ENCODE measurements around the gene VDR.
"Not testable (repeated sequence)": the region's sequence is repeated elsewhere in the genome, so short reads cannot be mapped to it uniquely, and the experiment has no call there.

Gene VDR

DNA sequence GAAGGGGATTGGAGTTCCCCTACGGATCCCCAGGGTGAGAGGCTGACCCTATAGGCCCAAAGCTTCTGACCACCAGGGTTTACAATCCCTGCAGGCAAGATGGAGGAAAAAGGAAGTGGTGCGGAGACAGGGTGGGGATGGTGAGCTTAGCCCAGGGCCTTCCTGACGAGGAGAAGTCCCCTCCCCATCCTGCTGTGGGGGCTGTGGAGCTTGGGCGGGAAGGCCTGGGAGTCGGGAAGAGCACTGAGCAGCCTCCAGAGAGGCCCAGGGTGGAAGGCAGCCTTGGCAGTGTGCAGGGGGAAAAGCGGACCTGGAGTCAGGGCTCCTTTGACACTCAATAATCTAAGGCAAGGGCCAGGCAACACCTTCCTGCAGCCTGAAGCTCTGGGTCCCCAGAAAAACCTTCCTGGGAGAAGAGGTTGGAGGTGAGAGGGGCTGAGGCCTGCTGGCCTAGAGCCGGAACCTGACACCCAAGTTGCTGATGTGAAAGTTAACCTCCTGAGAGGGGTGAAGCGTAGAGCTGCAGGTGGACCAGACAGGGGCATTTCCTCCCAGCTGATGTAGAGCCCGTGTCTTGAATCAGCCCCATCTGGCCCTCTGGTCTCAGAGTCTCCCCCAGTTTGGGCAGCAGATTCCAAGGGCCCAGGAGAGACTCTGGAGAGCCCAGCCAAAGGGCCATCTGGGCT lies 91.1 kb downstream of the VDR start:
- DNase-seq (ENCODE audit: low read depth in 2 of 2): no peak

DNA sequence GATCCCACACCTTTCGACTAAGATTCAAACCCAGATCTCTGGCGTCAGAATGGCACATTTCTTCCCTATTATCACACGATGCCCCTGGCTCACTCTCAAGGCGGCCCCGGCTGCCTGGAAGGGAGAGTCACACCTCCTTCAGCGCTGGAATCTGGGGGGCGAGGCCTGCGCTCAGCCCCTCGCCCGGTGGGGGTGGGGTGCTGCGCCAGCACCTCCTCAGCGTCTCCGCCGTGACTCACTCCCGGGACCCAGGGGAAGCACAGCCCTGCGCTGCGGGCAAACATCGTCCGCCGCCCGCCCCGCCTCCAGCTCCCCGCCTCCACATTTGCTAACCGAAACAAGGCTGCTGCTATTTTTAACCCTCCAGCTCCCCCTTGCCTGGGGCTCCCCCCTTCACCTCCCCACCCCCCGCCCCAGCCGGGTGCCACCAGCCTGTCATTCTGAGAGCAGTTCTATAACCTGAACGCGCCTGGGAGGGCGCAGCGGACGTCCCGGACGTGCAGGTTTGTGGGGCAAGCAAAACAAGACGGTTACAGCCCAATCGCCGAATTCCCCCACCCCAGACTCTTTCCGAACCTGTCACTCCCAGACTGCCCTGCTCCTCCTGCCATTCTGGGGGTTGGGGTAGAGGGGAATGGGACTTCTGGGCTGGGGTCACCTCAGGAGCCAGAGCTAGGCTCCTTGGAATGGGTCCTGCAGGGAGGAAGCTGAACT lies 91.8 kb downstream of the VDR start:
- DNase-seq (ENCODE audit: low read depth in 2 of 2): peak; percentile 89

DNA sequence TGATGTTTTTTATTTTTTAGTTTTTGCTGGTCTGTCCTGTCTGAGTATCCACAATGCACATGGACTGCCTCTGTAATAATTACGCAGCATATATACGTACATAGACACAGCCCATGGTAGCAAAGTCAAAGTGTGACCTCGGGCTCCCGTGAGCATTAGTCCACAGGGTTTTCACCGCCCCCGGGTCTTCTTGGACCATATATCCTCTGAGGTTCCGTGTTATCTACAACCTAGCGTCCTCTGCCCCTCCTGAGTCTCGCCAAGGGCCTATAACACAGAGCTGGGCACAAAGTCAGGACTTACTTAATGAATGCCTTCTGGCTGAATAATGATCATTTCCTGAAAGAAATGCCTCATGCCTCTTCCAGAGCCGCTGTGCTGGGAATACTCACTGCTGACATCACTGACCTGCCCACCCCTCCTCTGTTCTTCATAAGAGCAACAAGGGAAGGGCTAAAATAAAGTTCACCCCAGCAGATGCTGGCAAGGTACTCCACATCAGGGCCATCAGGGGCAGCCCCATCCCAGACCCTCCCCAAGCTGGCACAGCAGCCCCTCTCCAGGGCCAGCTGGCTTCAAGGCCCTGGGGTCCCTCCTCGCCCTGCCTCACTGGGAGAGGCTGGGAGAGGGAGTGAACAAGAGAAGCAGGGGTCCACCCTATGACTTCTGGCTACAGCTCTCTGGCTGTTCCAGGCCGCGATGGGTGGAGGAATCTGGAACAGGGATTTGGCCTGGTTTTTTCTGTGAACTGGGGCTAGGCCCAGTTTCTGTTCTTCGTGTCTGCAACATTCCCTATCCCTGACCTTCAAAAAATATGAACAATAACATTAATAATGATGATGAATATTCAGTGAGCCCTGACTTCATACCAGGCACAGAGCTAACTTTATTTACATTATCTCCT lies 93.0 kb downstream of the VDR start:
- DNase-seq (ENCODE audit: low read depth in 2 of 2): no peak

DNA sequence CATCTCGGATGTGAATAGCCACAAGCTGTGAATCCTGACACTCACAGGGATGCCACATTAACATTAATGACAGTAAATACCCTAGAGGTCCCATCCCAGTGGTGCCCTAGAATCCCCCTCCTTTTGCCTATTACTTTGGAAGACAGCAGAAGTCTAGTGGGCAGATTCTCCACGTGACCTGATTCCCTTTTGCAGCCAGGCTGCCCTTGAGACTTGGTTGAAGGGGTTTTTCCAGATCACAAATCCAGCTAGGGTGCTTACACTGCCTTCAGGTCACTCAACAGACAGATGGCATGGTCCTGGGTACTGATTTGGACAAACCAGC lies 93.8 kb downstream of the VDR start:
- DNase-seq (ENCODE audit: low read depth in 2 of 2): no peak

DNA sequence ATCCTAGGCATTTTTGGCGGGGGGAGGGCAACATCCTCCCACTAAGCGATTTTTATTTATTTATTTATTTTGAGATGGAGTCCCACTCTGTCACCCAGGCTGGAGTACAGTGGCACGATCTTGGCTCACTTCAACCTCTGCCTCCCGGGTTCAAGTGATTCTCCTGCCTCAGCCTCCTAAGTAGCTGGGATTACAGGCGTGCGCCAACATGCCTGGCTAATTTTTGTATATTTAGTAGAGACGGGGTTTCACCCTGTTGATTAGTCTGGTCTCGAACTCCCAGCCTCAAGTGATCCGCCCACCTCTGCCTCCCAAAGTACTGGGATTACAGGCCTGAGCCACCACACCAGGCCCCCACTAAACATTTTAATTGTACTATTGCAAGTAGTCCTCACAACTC lies 95.3 kb downstream of the VDR start:
- not testable (repeated sequence) for DNase-seq (ENCODE audit: low read depth in 2 of 2)

DNA sequence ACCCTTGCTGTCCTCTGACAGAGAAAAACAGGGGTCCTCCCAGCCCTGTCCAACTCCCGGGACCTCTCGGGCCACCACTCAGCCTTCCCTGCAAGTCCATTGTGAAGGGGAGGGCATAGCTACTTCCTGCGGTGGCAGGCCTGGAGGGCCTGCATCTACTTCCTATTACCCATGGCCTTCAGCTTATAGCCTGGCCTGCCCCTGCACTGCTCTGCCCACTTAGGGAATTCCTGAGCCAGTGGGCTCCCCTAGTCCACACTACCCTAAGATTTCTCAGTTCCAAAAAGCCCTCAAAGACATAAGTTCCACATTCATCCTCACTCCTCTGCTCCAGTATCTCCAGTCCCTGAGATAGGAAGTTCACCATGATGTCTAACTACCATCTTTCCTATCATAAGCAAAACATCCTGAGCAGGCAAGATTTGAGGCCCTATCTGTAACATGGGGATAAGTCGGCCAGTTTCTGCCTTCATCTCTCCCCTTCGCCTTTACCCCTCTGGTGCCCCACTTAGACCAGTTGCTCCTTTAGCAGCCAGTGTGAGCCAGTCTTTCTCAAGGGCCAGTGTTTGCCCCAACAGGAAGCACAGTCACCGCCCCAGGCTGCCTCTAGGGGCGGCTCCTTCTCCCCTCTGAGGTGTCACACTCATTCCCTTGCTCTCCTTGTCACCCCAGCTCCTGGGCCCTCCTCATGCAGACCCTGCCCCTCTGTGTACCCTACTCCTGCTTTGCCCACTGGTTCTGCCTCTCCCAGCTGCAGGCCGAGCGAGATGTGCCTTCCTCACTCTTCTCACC lies 96.0 kb downstream of the VDR start:
- DNase-seq (ENCODE audit: low read depth in 2 of 2): no peak

DNA sequence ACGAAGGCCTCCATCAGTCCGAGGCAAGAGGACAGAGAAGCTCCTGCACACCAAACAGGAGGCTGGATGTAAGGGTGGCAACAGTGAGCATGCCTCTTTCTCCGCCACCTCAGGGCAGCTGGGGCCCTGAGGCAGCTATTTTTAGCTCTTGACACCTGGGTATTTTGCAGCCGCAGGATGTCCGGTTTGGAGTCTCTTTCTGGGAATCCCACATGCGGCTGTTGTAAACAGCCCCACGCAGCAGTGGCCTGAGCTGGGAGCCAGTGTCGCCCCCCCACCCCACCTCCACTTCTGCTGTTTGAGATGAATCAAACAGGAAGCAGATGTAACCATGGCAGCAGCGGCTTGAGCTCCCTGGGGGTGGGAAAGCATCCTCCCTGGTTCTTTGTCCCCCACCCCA lies 96.7 kb downstream of the VDR start:
- peak; percentile 64 to 66 for DNase-seq (ENCODE audit: low read depth in 2 of 2)

DNA sequence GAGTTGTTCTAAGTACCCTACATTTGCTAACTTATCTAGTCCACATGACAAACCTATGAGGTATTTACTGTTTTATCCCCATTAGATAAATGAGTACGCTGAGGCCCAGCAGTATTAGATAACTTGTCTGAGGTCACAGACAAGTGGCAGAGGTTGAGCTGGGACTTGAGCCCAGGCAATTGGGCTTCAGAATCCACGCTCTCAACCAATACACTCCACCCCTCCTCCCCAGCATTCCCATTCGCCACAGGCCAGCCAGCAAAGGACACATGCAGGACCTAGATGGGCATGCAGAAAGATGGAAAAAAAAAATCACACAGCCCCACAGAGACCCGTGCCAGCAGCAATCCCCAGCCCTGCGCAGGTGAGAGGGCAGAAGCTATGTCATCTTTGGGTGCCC lies 97.5 kb downstream of the VDR start:
- DNase-seq (ENCODE audit: low read depth in 2 of 2): no peak

DNA sequence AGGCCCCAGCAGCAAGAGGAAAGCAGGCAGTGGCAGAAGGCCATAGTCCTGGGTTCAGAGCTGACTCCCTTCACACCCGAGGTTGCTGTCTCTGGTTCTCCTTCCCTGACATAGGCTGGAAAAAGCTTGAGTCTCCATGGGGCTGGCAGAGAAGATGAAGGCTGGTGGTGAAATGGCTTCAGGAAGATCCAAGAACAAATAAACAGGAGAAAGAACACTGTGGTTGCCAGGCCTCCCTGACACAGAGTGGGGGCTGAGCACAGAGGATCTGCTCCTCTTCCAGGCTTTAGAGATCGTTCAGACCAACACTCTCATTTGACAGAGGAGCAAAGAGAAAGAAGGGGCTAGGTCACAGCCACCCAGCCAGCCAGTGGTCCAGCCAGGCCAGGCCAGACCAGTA lies 99.4 kb downstream of the VDR start:
- no peak for DNase-seq (ENCODE audit: low read depth in 2 of 2)

DNA sequence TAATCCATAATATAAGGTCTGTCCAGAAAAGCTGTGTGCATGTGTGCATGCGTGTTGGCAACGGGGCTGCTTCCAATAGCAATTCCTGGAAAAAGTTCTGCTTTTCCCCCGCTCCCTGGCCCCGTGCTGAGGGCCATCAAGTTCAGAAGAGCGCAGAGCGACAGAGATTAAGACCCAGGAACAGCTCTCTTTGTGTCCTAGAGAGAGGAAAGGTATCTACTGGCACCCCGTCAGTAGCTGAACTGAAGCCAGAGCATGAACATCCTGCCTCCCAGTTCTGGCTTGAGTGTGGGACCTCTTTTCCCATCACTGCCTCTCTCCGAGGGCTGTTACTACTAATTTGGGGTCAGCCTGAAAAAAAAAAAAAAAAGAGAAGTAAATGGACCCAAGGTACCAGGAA lies 100.6 kb downstream of the VDR start:
- no peak for DNase-seq (ENCODE audit: low read depth in 2 of 2)

DNA sequence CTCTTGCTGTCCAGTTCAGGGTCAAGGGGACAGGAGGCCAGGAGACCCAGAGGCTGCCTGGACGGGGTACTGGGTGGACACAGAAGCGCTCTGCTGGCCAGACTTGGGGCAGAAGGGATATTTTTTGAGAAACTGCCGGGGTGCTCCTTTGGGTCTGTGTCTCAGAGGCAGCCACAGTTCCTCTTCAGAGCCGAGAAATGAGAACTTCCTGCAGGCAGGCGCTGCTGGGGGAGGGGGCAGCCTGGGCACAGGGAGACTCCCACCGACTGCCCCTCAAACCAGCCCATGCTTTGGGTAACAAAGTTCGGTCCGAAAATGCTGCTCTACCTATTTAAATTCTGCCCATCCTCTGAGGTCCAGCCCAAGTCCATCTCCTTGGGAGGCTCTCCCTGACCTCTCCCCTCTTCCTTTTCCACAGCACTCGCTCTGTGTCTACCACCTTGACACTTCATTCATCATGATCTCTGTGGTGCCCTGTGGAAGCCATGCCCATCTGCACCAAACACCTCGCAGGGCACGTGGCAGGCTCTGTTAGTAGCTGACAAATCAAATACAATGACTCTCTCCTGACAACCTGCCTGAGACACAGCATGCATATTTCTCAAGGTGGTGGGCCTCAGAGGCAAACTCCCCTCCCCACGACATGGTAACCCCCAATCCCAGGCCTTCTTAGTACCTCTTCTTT lies 101.5 kb downstream of the VDR start:
- no peak for DNase-seq (ENCODE audit: low read depth in 2 of 2)

DNA sequence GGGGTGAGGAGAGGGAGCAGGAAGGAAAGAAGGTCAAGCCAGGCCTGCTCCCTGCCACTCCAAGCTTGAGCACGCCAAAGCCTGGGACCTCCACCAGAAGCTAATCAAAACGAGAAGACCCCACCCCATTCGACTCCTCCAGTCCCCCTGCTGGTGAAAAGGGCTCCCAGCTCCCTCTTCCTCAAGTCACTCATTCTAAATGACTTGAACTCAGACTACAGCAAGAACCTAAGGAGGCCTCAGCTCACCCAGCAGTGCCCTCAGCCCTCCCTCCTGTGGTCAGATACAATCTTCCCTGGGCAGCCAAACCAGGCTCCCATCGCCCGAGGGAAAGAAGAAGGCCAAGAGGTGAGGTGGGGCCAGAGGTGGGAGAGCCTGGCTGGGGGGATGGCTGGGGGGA lies 102.5 kb downstream of the VDR start:
- no peak for DNase-seq (ENCODE audit: low read depth in 2 of 2)

DNA sequence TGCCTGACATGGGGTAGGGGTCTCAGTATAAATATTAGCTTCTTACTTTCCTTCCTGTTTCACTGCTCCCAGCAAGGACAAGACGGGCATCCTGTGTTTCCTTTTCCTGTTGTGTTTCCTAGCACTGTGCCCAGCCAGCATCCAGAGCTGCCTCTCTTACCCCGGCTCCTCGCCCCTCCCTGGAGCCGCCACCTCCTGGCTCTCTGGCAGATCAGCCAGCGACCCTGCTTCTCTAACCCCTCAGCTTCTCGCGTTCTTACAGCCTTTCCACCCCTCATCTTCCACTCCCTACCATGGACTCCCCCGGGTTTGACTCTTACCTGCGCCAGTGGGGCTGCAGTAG lies 102.9 kb downstream of the VDR start:
- no peak for DNase-seq (ENCODE audit: low read depth in 2 of 2)

DNA sequence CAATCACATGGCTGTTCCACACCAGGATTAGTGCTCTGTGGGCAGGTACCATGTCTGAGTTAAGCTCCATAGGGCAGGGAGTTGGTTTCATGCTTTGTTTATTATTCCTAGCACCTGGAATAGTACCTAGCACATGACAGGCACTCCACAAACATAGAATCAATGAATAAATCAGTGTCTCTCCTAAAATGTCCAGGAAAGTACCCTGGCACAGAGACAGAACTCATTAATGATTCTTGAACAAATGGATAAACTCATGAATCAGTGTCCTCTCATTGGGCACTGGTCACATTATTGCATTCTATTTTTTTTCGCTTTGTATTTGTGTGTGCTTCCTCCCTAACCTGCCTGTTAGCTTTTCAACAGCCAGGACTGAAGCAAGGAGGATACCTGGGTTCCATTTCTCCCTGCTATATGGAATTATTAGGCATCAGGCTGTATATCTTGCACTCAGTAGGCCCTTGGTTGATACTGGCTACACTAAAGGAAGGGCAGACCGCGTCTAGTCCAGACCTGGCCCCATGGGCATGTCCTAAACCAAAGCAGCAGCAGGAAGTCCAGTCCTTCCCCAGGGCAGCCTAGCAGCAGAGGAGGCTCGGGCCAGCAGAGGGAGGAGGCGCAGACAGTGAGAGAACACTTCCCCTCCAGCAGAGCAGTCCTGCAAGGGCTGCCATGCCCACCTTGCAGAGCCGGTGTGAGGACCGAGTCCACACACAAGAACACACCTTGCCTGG lies 103.5 kb downstream of the VDR start:
- DNase-seq (ENCODE audit: low read depth in 2 of 2): no peak

DNA sequence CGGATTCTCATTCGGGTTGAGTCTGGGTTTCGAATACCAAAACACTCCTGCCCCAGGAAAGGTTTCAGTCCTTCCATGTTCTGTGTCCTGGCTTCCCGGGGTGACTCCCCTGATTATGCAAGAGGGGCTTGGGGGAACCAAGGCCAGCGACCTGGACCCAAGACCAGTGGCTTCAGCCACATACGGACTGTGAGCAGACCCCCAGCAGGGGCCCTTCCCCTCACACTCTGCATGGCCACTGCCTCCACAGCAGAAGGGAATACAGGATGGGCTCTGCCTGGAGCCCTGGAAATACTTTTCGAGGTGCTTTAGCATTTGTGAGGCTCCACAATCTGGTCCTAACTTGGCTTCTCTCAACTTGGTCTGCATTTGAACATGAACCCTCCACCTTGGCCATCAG lies 104.2 kb downstream of the VDR start:
- no peak for DNase-seq (ENCODE audit: low read depth in 2 of 2)

DNA sequence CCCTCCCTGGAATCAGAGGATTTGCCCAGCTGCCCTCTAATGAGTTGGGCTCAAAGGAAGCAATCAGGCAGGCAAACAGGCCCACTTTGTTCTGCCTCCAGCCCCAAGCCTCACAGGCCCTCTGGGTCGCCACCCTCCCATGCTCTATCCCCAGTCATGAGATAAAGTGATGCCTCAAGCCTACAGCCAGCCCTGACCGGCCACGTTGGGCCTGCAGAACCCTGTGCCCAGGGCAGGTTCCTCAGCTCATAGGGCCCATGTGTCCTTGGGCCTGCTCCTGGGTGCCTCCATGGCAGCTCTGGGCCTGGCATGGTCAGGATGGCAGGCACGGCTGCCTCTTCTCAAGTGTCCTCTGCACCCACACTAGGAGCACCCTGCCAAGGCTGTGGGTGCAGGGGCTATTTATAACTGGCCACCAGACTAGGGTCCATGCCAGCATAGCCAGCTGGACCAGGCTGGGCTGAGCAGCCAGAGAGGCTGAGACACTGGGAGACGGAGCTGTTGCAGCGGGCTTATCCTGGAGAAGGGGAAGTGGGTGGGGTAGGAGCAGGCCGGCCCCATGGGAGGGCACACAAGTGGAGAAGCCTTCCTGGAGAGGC lies 105.3 kb downstream of the VDR start:
- DNase-seq (ENCODE audit: low read depth in 2 of 2): no peak

DNA sequence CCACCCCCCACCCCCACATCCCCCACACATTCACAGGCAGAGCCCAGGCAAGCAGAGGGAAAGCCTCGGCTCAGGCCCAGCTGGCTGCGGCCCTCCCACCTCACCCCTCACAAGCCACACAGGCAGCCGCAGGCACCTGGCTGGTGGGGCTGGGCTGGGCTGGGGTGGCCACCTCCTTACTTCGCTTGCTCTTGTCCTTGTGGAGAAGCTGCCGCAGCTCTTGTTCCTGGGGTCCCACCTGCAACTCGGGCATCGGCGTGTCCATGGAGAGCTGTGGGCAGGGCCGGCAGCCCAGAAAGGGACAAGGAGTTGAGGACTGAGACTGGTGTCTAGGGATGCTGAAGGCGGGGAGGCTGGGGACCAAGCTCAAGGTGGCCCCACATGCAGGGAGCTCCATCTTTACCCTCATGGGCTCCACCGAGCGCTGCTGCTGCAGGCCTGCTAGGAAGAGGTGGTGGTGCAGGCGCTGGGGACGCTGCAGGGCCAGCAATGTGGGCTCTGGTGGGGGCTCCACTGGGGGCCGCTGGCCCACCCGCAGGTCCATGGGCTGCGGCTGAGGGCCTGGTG lies 106.3 kb downstream of the VDR start:
- DNase-seq (ENCODE audit: low read depth in 2 of 2): no peak

DNA sequence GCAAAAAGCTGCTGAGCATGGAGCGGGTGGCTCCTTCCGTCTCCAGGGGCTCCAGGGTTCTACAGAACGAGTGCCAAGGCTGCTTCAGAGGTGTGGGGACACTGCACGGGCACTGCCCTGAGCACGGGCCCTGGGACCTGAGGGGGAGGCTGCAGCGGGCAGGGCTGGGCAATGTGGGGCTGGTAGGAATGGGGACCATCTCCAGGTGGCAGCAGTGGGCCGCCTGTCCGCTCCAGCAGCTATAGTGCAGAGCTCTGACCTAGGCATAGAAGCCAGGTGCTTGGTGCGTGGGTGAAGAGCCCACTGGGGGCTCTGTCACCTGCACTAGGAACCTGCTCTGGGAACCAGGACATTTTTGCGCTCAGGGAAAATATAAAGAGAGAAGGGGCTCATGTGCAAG lies 107.4 kb downstream of the VDR start:
- no peak for DNase-seq (ENCODE audit: low read depth in 2 of 2)

DNA sequence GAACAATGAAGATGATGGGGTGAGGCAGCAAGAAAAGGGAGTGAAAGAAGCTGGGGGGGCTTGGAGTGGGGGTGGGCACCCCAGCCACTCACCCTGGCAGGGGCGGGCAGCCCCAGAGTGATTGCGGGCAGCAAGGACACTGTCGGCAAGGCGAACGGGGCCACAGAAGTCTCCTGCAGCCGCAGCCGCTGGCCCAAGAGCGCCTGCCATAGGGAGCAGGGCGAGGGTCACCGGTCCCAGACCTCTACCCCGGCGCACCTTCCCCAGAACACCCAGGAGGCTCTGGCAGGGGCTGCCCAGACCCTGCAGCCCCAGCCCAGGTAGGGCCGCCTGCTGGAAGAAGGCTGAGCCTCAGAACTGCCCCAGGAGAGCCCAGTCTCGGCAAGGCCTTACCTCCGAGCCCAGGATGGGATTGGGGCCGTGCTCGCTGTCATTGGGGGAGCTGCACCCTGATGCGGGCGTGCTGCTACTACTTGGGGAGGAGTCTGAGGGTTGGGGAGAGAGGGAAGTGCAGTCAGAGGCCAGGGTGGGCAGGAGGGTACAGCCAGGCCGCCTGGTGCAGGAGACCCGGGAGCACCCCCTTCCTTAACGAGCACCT lies 108.9 kb downstream of the VDR start:
- DNase-seq (ENCODE audit: low read depth in 2 of 2): no peak
